Upper lobe of left lung (tissue), 6 donors: ENCODE measurements around the gene TP73. TPM values are rescaled to one million over a fixed set of nuclear protein-coding genes. Genes with fewer than 3 reads are reported as not detected.
"Not testable (repeated sequence)": the region's sequence is repeated elsewhere in the genome, so short reads cannot be mapped to it uniquely, and the experiment has no call there.

Source experiments
- ATAC-seq, 2 donors: fragments of 200-7000 bp; cut with Tn5 transposase; one replicate each; pipeline ENCODE4 v1.9.1; 2022; ENCODE audit warnings: mild to moderate bottlenecking in 2 of 2, moderate library complexity in 2 of 2; ENCODE audit not compliant: low FRiP score in 2 of 2
- DNase-seq, 2 donors: peaks; one replicate each; pipeline ENCODE4 v3.0.0-alpha.2; 2019 to 2020
- H3K27ac ChIP-seq, 4 donors: fragments of 200-600 bp; sonication (generic); one replicate each; pipeline ENCODE4 v1.5.1; 2016 to 2019
- H3K27me3 ChIP-seq, 4 donors: fragments of 200-600 bp; sonication (generic); one replicate each; pipeline ENCODE4 v1.5.1; 2017 to 2019
- H3K36me3 ChIP-seq, 4 donors: fragments of 200-600 bp; sonication (generic); one replicate each; pipeline ENCODE4 v1.5.1; 2016 to 2019
- H3K4me1 ChIP-seq, 4 donors: fragments of 200-600 bp; sonication (generic); one replicate each; pipeline ENCODE4 v1.5.1; 2018 to 2019
- H3K4me3 ChIP-seq, 4 donors: fragments of 200-600 bp; sonication (generic); one replicate each; pipeline ENCODE4 v1.5.1; 2017 to 2019; ENCODE audit warnings: mild to moderate bottlenecking in 2 of 4, moderate library complexity in 1 of 4
- H3K9me3 ChIP-seq, 4 donors: fragments of 200-600 bp; sonication (generic); one replicate each; pipeline ENCODE4 v1.5.1; 2018 to 2019
- EP300 ChIP-seq, 4 donors: sonication (generic); formaldehyde crosslinking; IDR thresholded peaks; one replicate each; pipeline ENCODE4 v1.5.1; 2017; ENCODE audit warnings: antibody characterized with exemption in 4 of 4, control low read depth in 2 of 4
- POLR2A ChIP-seq, 4 donors: fragments of 450-650 bp; IDR thresholded peaks; one replicate each; pipeline ENCODE4 v1.5.1; 2016 to 2017; ENCODE audit warnings: antibody characterized with exemption in 4 of 4, mild to moderate bottlenecking in 2 of 4
- POLR2AphosphoS5 ChIP-seq, 2 donors: sonication (generic); formaldehyde crosslinking; IDR thresholded peaks; one replicate each; pipeline ENCODE4 v1.5.1; 2017; ENCODE audit warnings: antibody characterized with exemption in 2 of 2
- WGBS, 2 donors: methylation state at CpG; one replicate each; pipeline ENCODE4 v1.1.5; 2017 to 2018; 5-methylcytosine and 5-hydroxymethylcytosine counted together
- total RNA-seq, 6 donors: library from RNA; depleted of rRNA in 4 of 6; stranded (reverse); fragments of >200 nt in 4 of 6; gene quantifications; one replicate each; pipeline versions ENCODE4 v1.1.0 to v1.2.1, GENCODE V29; 2016 to 2021
- TF ChIP-seq, protein P1 (sequence below), 6 experiments: fragments of 450-650 bp in 4 of 6; fragments of 200-600 bp in 2 of 6; sonication (generic) in 2 of 6; IDR thresholded peaks; one replicate each; pipeline ENCODE4 v1.5.1; 2016 to 2019; ENCODE audit warnings: antibody characterized with exemption in 6 of 6
- donor health status: DM: no; HTN: no; CAD: no; lungs with moderate emphysema.
- donor health status: DM: no; HTN: yes; CAD: no; lungs with severe emphysema.

Gene TP73
- total RNA-seq, 6 donors from 2014 or later: 0.77 to 9.8 (median 4.1) TPM

DNA sequence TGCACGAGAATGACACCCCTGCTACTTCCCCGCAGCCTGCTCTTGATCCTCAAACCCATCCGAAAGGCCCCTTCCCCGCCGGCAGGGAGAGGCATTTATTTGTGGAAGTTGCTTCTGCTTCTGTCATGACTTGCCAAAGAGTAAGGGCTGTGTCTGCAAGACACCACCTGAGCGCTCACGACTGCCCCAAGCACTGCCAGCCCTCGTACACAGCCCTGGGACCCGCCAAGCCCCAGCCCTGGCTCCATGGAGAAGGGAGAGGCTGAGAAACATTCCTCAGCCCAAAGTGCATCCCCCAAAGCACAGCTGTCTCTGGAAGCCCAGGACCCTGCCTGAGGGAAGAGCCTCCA, 33.8 kb upstream of the TP73 start:
- Histone ChIP-seq H3K27ac (no peak overlapping the region), H3K27me3 (peaks cover 0 to 2% (median 0%) of the 10 kb centered on the region in 4 donors), H3K4me3 (no peak overlapping the region), H3K4me1 (peaks cover 22 to 40% (median 33%) of the 10 kb centered on the region in 4 donors), H3K9me3 (no peaks in the 10 kb centered on the region), H3K36me3 (no peaks in the 10 kb centered on the region)
- ATAC-seq (no peak), DNase-seq (peak in 1 of 2 donors; percentile 50)
- TF ChIP-seq EP300 (IDR thresholded peaks at IDR 0.05): no peak
- no peak for TF ChIP-seq POLR2A (IDR thresholded peaks at IDR 0.05)
- TF ChIP-seq, protein P1, sequence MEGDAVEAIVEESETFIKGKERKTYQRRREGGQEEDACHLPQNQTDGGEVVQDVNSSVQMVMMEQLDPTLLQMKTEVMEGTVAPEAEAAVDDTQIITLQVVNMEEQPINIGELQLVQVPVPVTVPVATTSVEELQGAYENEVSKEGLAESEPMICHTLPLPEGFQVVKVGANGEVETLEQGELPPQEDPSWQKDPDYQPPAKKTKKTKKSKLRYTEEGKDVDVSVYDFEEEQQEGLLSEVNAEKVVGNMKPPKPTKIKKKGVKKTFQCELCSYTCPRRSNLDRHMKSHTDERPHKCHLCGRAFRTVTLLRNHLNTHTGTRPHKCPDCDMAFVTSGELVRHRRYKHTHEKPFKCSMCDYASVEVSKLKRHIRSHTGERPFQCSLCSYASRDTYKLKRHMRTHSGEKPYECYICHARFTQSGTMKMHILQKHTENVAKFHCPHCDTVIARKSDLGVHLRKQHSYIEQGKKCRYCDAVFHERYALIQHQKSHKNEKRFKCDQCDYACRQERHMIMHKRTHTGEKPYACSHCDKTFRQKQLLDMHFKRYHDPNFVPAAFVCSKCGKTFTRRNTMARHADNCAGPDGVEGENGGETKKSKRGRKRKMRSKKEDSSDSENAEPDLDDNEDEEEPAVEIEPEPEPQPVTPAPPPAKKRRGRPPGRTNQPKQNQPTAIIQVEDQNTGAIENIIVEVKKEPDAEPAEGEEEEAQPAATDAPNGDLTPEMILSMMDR (IDR thresholded peaks at IDR 0.05): no peak
- TF ChIP-seq POLR2AphosphoS5 (IDR thresholded peaks at IDR 0.05): no peak
- WGBS, 2 donors: 64% methylated on average over 9 of the region's 9 CpGs; no CpG with 5 or more reads in 1 of the 2 donors

- 19 to 22% methylated on average over 14 to 21 of the region's 21 CpGs for WGBS, 2 donors
- no peaks in the 10 kb centered on the region for H3K36me3 ChIP-seq
- no peak for TF ChIP-seq POLR2AphosphoS5 (IDR thresholded peaks at IDR 0.05)
- TF ChIP-seq, protein P1 (IDR thresholded peaks at IDR 0.05): peak; percentile 74 to 87 (median 85)
- DNase-seq (peak; percentile 1 to 81), ATAC-seq (peak; percentile 82 to 90)
- H3K27me3 ChIP-seq: peaks cover 0 to 2% (median 0%) of the 10 kb centered on the region in 4 donors
- H3K9me3 ChIP-seq: no peaks in the 10 kb centered on the region
- no peak overlapping the region for H3K4me3 ChIP-seq
- no peak overlapping the region for H3K27ac ChIP-seq
- peaks cover 27 to 41% (median 33%) of the 10 kb centered on the region in 4 donors for H3K4me1 ChIP-seq
Observed at GRCh38 chr1:3618881-3619671, 33.2 kb upstream of the TP73 start.

DNA sequence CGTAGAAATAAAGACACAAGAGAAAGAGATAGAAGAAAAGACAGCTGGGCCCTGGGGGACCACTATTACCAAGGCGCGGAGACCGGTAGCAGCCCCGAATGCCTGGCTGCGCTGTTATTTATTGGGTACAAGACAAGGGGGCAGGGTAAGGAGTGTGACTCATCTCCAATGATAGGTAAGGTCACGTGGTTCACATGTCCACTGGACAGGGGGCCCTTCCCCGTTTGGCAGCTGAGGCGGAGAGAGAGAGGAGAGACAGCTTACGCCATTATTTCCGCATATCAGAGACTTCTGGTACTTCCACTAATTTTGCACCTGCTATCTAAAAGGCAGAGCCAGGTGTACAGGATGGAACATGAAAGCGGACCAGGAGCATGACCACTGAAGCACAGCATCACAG, 31.6 kb upstream of the TP73 start:
- 87 to 91% methylated on average over 12 of the region's 12 CpGs for WGBS, 2 donors
- no peak overlapping the region for H3K4me3 ChIP-seq

DNA sequence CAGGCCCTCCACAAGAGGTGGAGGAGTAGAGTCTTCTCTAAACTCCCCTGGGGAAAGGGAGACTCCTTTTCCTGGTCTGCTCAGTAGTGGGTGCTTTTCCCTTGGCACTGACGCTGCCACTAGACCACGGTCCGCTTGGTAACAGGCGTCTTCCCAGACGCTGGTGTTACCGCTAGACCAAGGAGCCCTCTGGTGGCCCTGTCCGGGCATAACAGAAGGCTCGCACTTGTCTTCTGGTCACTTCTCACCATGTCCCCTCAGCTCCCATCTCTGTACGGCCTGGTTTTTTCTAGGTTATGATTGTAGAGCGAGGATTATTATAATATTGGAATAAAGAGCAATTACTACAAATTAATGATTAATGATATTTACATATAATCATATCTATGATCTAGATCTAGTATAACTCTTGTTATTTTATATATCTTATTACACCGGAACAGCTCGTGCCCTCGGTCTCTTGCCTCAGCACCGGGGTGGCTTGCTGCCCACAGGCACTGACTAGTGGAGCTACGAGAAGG, 31.1 kb upstream of the TP73 start:
- not testable (repeated sequence) for H3K36me3 ChIP-seq, H3K27me3 ChIP-seq, H3K4me3 ChIP-seq, ATAC-seq, H3K9me3 ChIP-seq, H3K27ac ChIP-seq
- peaks cover 32 to 38% (median 36%) of the 10 kb centered on the region in 4 donors for H3K4me1 ChIP-seq
- peak; percentile 18 to 49 for DNase-seq
- TF ChIP-seq, protein P1 (IDR thresholded peaks at IDR 0.05): peak; percentile 22 to 82 (median 66)
- 26 to 33% methylated on average over 13 to 15 of the region's 15 CpGs for WGBS, 2 donors

More for the DNA sequence above, 31.6 kb upstream of the TP73 start:
- peak in 1 of 2 donors; percentile 23 for DNase-seq
- peaks cover 0 to 2% (median 0%) of the 10 kb centered on the region in 4 donors for H3K27me3 ChIP-seq
- no peak overlapping the region for H3K27ac ChIP-seq
- no peaks in the 10 kb centered on the region for H3K36me3 ChIP-seq
- H3K9me3 ChIP-seq: no peaks in the 10 kb centered on the region
- TF ChIP-seq POLR2AphosphoS5 (IDR thresholded peaks at IDR 0.05) (no peak), EP300 (IDR thresholded peaks at IDR 0.05) (no peak), POLR2A (IDR thresholded peaks at IDR 0.05) (no peak)
- TF ChIP-seq, protein P1 (IDR thresholded peaks at IDR 0.05): no peak
- no peak for ATAC-seq
- H3K4me1 ChIP-seq: peaks cover 28 to 33% (median 31%) of the 10 kb centered on the region in 4 donors

- DNase-seq, H3K27ac ChIP-seq, H3K27me3 ChIP-seq, ATAC-seq, H3K9me3 ChIP-seq, H3K4me3 ChIP-seq, H3K36me3 ChIP-seq: not testable (repeated sequence)
- WGBS, 2 donors: 82 to 84% methylated on average over 9 of the region's 9 CpGs
- peaks cover 32 to 42% (median 37%) of the 10 kb centered on the region in 4 donors for H3K4me1 ChIP-seq
Observed at GRCh38 chr1:3622102-3622501, 30.2 kb upstream of the TP73 start.
